Astrocyte (in vitro differentiated cells and primary cell): ENCODE results near the gene NPEPL1. TPM values are rescaled to one million over a fixed set of nuclear protein-coding genes. Genes with fewer than 3 reads are reported as not detected.
A peak's percentile ranks its signal among the peaks of the same experiment; 100 is the strongest.

ENCODE experiments used
- DNase-seq: peaks from one replicate; pipeline ENCODE4 v3.0.0-alpha.2; 2010; ENCODE audit warnings: low read depth
- FAIRE-seq: peaks from 2 replicates; lab custom pipeline; 2011; peaks lifted over from hg19 to GRCh38; lab: Jason Lieb, UNC
- H2AFZ ChIP-seq: 2 replicates; pipeline ENCODE4 v1.6.0; 2012; ENCODE audit warnings: low read depth, low read length, inconsistent platforms
- H3K27ac ChIP-seq: 2 replicates; pipeline ENCODE4 v1.5.1; 2011; ENCODE audit warnings: low read depth, low read length, inconsistent platforms
- H3K27me3 ChIP-seq: 2 replicates; pipeline ENCODE4 v1.6.0; 2011; ENCODE audit warnings: low read length, inconsistent platforms; ENCODE audit not compliant: insufficient read depth
- H3K36me3 ChIP-seq: 2 replicates; pipeline ENCODE4 v1.5.1; 2011; ENCODE audit warnings: low read length, inconsistent platforms; ENCODE audit not compliant: insufficient read depth
- H3K4me1 ChIP-seq: 2 replicates; pipeline ENCODE4 v1.5.1; 2011; ENCODE audit warnings: low read length, inconsistent platforms; ENCODE audit not compliant: insufficient read depth
- H3K4me2 ChIP-seq: 2 replicates; pipeline ENCODE4 v1.6.0; 2012; ENCODE audit warnings: low read length, inconsistent platforms
- H3K4me3 ChIP-seq: 2 replicates; pipeline ENCODE4 v1.5.1; 2011; ENCODE audit warnings: low read depth, mild to moderate bottlenecking, low read length, inconsistent platforms; ENCODE audit not compliant: insufficient read depth
- H3K79me2 ChIP-seq: 2 replicates; pipeline ENCODE4 v1.6.0; 2012; ENCODE audit warnings: mild to moderate bottlenecking, low read length, inconsistent platforms; ENCODE audit not compliant: insufficient read depth
- H3K9ac ChIP-seq: 2 replicates; pipeline ENCODE4 v1.6.0; 2012; ENCODE audit warnings: mild to moderate bottlenecking, low read length, inconsistent platforms
- H3K9me3 ChIP-seq: 2 replicates; pipeline ENCODE4 v1.5.1; 2012; ENCODE audit warnings: low read depth, mild to moderate bottlenecking, low read length, inconsistent platforms; ENCODE audit not compliant: insufficient read depth
- H4K20me1 ChIP-seq: 2 replicates; pipeline ENCODE4 v1.6.0; 2012; ENCODE audit warnings: low read length, inconsistent platforms; ENCODE audit not compliant: insufficient read depth
- H3K27ac Mint-ChIP-seq: one replicate; pipeline ENCODE4 v1.8.0; 2021; ENCODE audit warnings: mild to moderate bottlenecking, mixed read lengths; ENCODE audit not compliant: unreplicated experiment
- H3K27me3 Mint-ChIP-seq: one replicate; pipeline ENCODE4 v1.8.0; 2021; ENCODE audit warnings: low read depth, mixed read lengths; ENCODE audit not compliant: unreplicated experiment
- H3K36me3 Mint-ChIP-seq: one replicate; pipeline ENCODE4 v1.8.0; 2021; ENCODE audit warnings: low read depth, mixed read lengths; ENCODE audit not compliant: unreplicated experiment
- H3K4me1 Mint-ChIP-seq: one replicate; pipeline ENCODE4 v1.8.0; 2021; ENCODE audit warnings: low read depth, mixed read lengths; ENCODE audit not compliant: unreplicated experiment
- H3K4me3 Mint-ChIP-seq: one replicate; pipeline ENCODE4 v1.8.0; 2021; ENCODE audit warnings: mild to moderate bottlenecking, moderate library complexity, mixed read lengths; ENCODE audit not compliant: unreplicated experiment
- H3K9me3 Mint-ChIP-seq: one replicate; pipeline ENCODE4 v1.8.0; 2021; ENCODE audit warnings: mild to moderate bottlenecking, mixed read lengths; ENCODE audit not compliant: unreplicated experiment
- CTCF ChIP-seq: IDR thresholded peaks from 2 replicates; pipeline ENCODE4 v1.5.1; 2011; ENCODE audit warnings: low read depth, mild to moderate bottlenecking, inconsistent platforms, low read length, moderate library complexity; ENCODE audit not compliant: insufficient read depth
- EZH2 ChIP-seq: IDR thresholded peaks from 2 replicates; pipeline ENCODE4 v1.6.1; 2012; ENCODE audit warnings: mild to moderate bottlenecking, low read length, inconsistent platforms; ENCODE audit not compliant: insufficient read depth
- total RNA-seq: library from RNA; stranded (reverse); gene quantifications from 2 replicates; pipeline ENCODE4 v1.2.1, GENCODE V29; 2021

The NPEPL1 gene
- total RNA-seq, 1 donor from 2014 or later: 27.1 TPM

- no peaks in the 10 kb centered on the region for H3K36me3 ChIP-seq
- H3K9me3 ChIP-seq: no peaks in the 10 kb centered on the region
- H3K4me2 ChIP-seq: no peak overlapping the region
- Mint-ChIP-seq H3K4me1 (peaks cover 7% of the 10 kb centered on the region), H3K36me3 (peaks cover 7% of the 10 kb centered on the region), H3K27ac (no peak overlapping the region), H3K9me3 (no peaks in the 10 kb centered on the region), H3K27me3 (no peaks in the 10 kb centered on the region), H3K4me3 (no peak overlapping the region)
- H3K79me2 ChIP-seq: peaks cover 7% of the 10 kb centered on the region
- H3K27ac ChIP-seq: no peak overlapping the region
- no peaks in the 10 kb centered on the region for H3K27me3 ChIP-seq
- peaks cover 8% of the 10 kb centered on the region for H3K4me1 ChIP-seq
- H3K4me3 ChIP-seq: no peak overlapping the region
- FAIRE-seq (no peak), DNase-seq (no peak)
- no peak overlapping the region for H3K9ac ChIP-seq
- H2AFZ ChIP-seq: no peak overlapping the region
- H4K20me1 ChIP-seq: no peaks in the 10 kb centered on the region
- TF ChIP-seq CTCF (no peak), EZH2 (no peak)
Observed at GRCh38 chr20:58688840-58689239, 3.8 kb upstream of the NPEPL1 start.

- H3K36me3 Mint-ChIP-seq: peaks cover 4% of the 10 kb centered on the region
- Histone ChIP-seq H4K20me1 (peaks cover 6% of the 10 kb centered on the region), H3K27ac (no peak overlapping the region), H3K4me3 (no peak overlapping the region), H3K36me3 (no peaks in the 10 kb centered on the region), H3K4me1 (peaks cover 15% of the 10 kb centered on the region), H3K79me2 (peaks cover 20% of the 10 kb centered on the region), H3K9me3 (no peaks in the 10 kb centered on the region), H2AFZ (no peak overlapping the region), H3K9ac (peak overlapping the region; percentile 13), H3K4me2 (no peak overlapping the region), H3K27me3 (no peaks in the 10 kb centered on the region)
- H3K4me1 Mint-ChIP-seq: peaks cover 9% of the 10 kb centered on the region
- DNase-seq: peak; percentile 14
- FAIRE-seq: no peak
- no peaks in the 10 kb centered on the region for H3K9me3 Mint-ChIP-seq
- no peaks in the 10 kb centered on the region for H3K27me3 Mint-ChIP-seq
- H3K4me3 Mint-ChIP-seq: no peak overlapping the region
- no peak for TF ChIP-seq EZH2
- H3K27ac Mint-ChIP-seq: no peak overlapping the region
Observed at GRCh38 chr20:58690396-58691135, 2.0 kb upstream of the NPEPL1 start.

GRCh38 chr20:58691773-58692578 is 624 bp upstream of the NPEPL1 start:
- no peak overlapping the region for H3K4me3 Mint-ChIP-seq
- peaks cover 6% of the 10 kb centered on the region for H4K20me1 ChIP-seq
- peak overlapping the region; percentile 71 for H3K27ac ChIP-seq
- peaks cover 4% of the 10 kb centered on the region for H3K36me3 Mint-ChIP-seq
- DNase-seq: no peak
- H3K4me1 ChIP-seq: peaks cover 15% of the 10 kb centered on the region
- H3K27me3 ChIP-seq: no peaks in the 10 kb centered on the region
- TF ChIP-seq CTCF: no peak
- TF ChIP-seq EZH2: no peak
- no peak overlapping the region for H3K4me3 ChIP-seq
- H3K27ac Mint-ChIP-seq: no peak overlapping the region
- peak overlapping the region; percentile 86 for H2AFZ ChIP-seq
- peaks cover 9% of the 10 kb centered on the region for H3K4me1 Mint-ChIP-seq
- peak overlapping the region; percentile 44 for H3K4me2 ChIP-seq
- H3K36me3 ChIP-seq: no peaks in the 10 kb centered on the region
- no peaks in the 10 kb centered on the region for H3K9me3 Mint-ChIP-seq
- no peaks in the 10 kb centered on the region for H3K9me3 ChIP-seq
- peaks cover 20% of the 10 kb centered on the region for H3K79me2 ChIP-seq
- H3K9ac ChIP-seq: peak overlapping the region; percentile 78
- FAIRE-seq: no peak
- H3K27me3 Mint-ChIP-seq: no peaks in the 10 kb centered on the region
